HG02943 (cell line): Measurements from ENCODE around the gene SEMA3D.

ENCODE experiments used
- ATAC-seq: cut with Tn5 transposase; IDR thresholded peaks from one replicate; pipeline ENCODE4 v1.9.1; 2021; ENCODE audit warnings: mild to moderate bottlenecking, low read depth, moderate library complexity; ENCODE audit not compliant: unreplicated experiment

The SEMA3D gene

GRCh38 chr7:85186521-85187241 lies at the start of gene SEMA3D:
Gene SEMA3D, minus strand, starts transcription at chr7:85187056. Its CDS starts 65,165 bp downstream, at chr7:85121891.
- peak; percentile 95 for ATAC-seq

DNA sequence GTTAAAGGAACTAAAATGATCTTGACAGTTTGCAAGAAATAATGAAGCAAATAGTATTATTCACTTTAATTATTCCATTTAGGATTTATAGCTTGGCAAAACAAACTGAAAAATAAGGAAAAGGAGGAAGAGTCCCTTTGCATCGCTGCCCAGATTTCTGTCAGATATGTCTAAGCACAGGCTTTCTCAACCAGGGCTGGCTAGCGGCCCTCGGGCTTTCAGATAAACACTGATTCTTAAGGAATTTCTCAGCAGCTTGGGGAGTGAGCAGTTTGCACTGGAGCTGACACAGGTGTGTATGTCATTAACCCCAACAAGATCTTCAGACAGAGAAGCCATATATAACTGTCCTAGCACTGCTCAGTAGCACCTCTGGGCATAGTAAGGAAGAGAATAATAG lies 47.9 kb upstream of the SEMA3D start:
- no peak for ATAC-seq

GRCh38 chr7:85232068-85232467 lies 45.2 kb upstream of the SEMA3D start:
- no peak for ATAC-seq

GRCh38 chr7:85230623-85231022 lies 43.8 kb upstream of the SEMA3D start:
- ATAC-seq: no peak

- no peak for ATAC-seq
These were observed 42.7 kb upstream of the SEMA3D start for GRCh38 chr7:85229544-85229943.

DNA sequence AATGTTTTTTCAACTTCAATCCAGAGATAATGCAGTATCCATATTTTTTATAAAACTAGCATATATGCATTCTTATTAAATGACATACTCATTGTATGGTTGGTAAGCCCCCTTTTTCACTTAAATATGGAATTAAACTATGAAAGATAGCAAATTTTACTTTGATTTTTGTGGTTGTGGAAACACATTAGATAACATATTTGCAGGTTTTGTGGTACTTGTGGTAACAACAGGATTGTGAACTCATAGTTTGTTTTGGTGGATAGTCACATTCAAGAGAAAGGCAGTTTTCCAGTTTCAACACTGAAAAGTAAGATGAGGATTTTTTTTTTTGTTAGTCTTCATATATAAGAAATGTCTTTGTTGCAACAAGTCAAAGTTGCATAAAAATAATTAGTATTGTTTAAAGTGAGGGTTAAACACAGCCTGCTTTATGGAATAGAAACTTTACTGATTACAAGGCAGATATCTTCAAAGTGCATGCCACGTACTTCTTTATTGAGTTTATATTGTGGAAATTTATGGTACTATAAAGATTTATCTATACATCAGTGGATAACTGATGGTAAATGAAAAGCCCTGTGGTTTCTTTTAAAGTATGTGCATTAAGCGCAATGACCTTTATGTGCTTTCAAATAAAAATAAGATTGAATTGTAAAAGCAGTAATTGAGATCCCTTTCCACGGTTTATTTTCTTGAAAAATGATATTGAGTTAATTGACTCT lies 39.7 kb upstream of the SEMA3D start:
- no peak for ATAC-seq

DNA sequence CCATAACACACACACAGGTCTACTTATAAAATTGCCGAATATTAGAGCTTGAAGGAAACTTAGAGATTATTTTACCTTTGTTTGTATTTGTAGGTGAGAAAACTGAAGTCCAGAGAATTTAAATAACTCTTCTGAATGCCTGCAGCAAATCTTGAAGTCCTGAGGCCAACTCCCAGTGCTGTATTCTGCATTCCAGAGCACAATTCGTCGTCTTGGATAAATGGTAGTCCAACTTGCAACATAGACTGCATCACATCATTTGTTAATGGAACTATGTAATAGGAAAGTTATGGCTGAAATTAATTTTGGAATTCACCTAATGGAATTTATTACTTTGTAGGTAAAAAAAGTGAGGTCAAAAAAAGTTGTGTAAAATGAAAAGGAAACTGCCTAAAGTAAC lies 37.3 kb upstream of the SEMA3D start:
- no peak for ATAC-seq

DNA sequence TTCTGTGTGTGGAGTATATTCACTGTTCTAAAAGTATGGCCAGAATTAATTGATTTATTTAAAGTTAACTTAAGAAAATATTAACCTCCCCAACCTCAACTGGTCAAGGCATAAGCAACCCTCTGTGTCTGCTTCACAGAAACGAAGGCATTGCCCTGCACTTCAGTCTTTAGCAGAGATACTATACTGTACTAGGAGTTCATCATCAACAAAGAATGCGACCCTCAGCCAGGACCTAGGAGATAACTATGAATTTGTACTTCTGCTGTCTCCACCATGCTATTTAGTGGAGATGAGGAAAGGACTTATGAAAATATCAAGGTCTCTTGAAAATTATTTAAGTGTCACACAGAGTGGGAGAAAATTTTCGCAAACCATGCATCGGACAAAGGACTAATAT lies 35.7 kb upstream of the SEMA3D start:
- no peak for ATAC-seq

DNA sequence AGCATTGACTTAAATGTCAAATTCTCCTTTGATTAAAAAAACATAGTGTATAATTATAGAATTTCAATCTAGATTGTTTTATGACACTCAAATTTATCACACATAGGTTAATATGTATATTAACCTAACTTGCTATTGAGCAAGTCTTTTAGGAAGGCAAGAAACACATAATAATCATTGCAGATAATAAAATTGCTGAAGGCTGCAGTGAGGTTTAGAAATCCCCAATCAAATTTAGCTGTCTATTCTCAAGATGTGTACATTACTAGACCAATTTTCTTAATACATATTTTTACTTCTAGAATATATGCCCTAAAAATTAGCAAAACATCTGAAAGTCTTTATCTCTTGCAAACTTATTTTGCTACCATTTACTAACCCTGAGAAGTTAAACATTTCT lies 34.9 kb upstream of the SEMA3D start:
- no peak for ATAC-seq

DNA sequence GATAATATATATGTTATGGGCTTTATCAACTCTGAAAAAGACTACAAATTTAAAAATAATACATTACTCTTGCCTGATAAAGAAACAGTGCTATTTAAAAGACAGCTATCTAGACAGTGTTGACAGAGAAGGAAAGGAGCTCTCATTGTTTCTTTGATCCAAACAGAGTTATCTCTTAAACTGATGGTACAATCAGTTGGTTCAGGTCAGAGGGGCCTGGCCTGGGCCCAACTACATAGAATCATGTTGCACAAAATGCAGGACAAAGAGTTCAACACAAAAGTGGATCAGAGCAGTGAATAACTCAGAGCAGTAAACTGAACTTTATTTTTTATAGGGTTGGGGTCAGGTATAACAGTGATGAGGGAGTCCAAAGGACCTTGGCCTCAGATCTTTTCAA lies 33.8 kb upstream of the SEMA3D start:
- no peak for ATAC-seq

DNA sequence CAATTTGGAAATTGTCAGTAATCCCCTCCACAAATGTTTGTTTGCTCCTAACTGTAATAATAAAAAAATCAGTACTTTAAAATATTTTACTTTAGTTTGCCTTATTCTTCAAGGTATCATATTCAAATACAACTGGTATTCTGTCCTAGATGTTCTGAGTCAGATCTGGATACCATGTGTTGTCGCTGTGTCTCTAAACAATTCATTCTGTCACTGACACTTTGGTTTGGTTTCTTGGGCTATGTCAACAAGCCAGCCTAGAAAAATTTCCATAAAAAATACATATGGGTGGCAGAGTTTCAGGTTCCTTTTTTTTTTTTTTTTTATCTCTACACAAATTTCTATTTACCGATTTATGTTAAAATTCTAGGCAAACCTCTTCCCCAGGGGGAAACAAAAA lies 33.2 kb upstream of the SEMA3D start:
- ATAC-seq: no peak

GRCh38 chr7:85217085-85217484 lies 30.2 kb upstream of the SEMA3D start:
- no peak for ATAC-seq

DNA sequence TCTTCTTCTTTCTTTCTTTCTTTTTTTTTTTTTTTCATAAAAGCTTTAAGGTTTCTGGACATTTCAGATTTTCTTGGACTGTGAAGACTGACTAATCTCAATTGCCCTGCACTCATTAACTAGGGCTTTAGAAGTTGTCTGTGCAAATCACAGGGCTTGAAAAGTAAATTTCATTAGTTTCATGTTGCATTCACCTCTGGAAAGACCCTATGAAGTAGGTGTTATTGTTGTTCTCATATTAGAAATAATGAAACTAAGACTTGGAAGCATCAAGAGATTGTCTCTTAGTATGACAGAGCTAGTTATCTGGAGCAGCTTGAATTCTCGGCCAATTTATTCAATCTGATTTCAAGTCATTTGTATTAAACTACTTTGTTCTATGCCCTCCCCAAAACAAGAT lies 28.2 kb upstream of the SEMA3D start:
- ATAC-seq: peak; percentile 57

DNA sequence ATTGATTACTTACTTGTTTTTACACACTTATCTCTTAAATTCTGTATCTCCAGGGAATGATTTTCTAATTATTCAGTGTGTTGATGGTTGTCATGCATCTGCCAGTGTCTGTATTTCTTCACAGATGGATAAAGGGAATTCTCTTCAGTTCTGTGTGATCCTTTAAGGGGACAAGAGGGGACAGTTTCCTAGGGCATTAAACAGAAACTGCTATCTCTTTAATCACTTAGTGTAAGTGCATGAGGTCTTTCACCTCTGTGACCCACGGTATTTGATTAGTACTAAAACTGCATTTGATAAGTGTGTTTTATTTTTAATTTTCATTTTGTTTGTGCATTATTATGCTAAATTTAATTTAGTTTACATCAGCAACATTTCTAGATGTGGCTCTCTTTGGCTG lies 26.6 kb upstream of the SEMA3D start:
- no peak for ATAC-seq

- ATAC-seq: no peak
These were observed 18.9 kb upstream of the SEMA3D start for GRCh38 chr7:85205754-85206153.

- no peak for ATAC-seq
These were observed 17.6 kb upstream of the SEMA3D start for GRCh38 chr7:85204496-85204895.

GRCh38 chr7:85204061-85204460 lies 17.2 kb upstream of the SEMA3D start:
- no peak for ATAC-seq

GRCh38 chr7:85201209-85201608 lies 14.4 kb upstream of the SEMA3D start:
- ATAC-seq: no peak

GRCh38 chr7:85196696-85197095 lies 9.8 kb upstream of the SEMA3D start:
- ATAC-seq: no peak

- no peak for ATAC-seq
These were observed 4.5 kb upstream of the SEMA3D start for GRCh38 chr7:85191383-85191782.

- peak; percentile 39 for ATAC-seq
These were observed 754 bp downstream of the SEMA3D start for GRCh38 chr7:85186083-85186520.

GRCh38 chr7:85185424-85186082 lies 1.3 kb downstream of the SEMA3D start:
- ATAC-seq: no peak
